GM18907 (cell line): ENCODE measurements around the gene MFN2.
"Not testable (repeated sequence)": the region's sequence is repeated elsewhere in the genome, so short reads cannot be mapped to it uniquely, and the experiment has no call there.

ENCODE experiments used
- ATAC-seq: cut with Tn5 transposase; IDR thresholded peaks from one replicate; pipeline ENCODE4 v1.9.1; 2021; ENCODE audit warnings: mild to moderate bottlenecking, moderate library complexity; ENCODE audit not compliant: unreplicated experiment

The MFN2 gene

GRCh38 chr1:11979851-11980675 lies at the start of gene MFN2:
Gene MFN2, plus strand, starts transcription at chr1:11980444. Its CDS starts 8,725 bp downstream, at chr1:11989169.
- ATAC-seq: peak; percentile 87

DNA sequence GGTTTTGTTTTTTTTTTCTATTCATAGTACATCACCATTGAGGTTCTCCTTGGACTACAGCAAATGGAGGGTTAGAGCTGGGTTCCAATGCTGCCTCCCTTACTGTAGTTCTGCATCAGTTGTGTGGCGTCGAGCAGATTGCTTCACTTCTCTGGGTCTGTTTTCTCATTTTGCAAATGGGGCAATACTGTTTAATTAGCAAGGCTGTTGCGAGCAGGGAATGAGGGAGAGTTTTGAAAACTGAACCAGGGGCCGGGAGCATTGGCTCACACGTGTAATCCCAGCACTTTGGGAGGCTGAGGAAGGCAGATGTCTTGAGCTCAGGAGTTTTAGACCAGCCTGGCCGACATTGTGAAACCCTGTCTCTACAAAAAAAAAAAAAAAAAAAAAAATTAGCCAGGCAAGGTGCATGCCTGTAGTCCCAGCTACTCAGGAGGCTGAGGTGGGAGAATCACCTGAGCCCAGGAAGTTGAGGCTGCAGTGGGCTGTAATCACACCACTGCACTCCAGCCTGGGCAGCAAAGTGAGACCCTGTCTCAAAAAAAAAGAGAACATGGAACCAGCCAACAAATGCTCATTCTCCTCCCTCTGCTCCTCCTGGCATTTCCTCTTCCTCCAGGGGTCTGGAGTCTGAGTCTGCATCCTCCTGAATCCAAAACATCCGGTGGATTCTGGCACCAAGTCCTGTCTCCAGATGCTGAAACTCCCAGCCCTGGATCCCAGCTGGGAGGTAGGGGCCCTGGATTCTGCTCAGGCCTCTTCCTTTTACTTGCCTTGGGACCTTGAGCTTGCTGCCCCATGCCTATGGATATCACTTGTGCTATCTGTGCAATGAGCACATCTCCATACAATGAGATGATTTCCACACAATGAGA lies 49.4 kb upstream of the MFN2 start:
- ATAC-seq: no peak

- ATAC-seq: no peak
Observed at GRCh38 chr1:11931845-11932244, 48.4 kb upstream of the MFN2 start.

DNA sequence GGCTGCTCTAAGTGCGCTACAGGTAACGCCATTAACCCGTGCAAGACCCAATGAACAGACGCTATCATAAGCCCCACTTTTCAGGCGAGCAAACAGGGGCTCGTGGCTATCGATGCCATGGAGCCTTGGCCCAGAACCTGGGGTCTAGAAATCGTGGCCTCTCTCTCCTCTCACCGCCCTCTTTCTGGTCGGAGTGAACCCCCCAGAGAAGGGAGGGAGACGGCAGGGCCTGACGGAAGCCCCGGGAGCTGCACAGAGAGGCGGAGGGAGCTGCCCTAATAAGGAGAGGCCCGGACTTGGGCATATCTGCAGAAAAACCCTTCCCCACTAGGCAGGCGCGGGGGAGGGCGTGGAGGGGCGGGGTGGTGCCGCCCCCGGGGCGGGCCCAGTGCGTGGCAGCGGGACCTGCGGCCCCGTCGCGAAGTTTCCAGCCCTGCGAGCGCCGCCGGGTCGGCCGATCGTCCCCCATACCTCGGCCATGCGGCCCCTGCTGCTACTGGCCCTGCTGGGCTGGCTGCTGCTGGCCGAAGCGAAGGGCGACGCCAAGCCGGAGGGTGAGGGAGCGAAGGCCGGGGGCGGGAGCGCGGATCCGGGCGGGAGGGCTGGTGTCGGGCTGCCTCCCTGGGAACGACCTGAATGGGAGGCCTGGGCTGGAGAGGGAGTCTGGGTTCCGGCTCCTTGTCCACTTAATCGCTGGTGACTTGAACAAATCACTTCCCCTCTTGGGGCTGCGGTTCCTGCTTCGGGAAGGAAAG lies 45.8 kb upstream of the MFN2 start, which contains the start of gene PLOD1:
PLOD1 (plus strand) TSS at position 416 of the 755 bp plus-strand sequence; CDS start at position 479, 63 bp downstream.
- ATAC-seq: peak; percentile 85

DNA sequence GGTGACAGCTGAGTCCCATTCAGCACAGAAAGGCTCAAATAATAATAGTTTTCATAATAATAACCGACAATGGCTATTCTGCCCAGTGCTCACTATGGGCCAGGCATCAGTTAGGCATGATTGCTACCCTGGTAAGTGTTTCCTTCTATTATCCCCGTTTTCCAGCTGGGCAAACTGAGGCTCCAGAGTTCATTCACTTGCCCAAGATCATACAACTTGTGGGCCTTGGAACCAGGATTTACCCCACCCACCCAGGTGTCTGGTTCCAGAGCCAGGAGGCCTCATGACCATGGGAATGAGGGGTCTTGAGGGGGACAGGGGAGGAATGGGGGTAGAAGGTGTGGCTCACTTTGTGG lies 45.2 kb upstream of the MFN2 start:
- ATAC-seq: peak; percentile 14

- not testable (repeated sequence) for ATAC-seq
Observed at GRCh38 chr1:11935733-11936132, 44.5 kb upstream of the MFN2 start.

DNA sequence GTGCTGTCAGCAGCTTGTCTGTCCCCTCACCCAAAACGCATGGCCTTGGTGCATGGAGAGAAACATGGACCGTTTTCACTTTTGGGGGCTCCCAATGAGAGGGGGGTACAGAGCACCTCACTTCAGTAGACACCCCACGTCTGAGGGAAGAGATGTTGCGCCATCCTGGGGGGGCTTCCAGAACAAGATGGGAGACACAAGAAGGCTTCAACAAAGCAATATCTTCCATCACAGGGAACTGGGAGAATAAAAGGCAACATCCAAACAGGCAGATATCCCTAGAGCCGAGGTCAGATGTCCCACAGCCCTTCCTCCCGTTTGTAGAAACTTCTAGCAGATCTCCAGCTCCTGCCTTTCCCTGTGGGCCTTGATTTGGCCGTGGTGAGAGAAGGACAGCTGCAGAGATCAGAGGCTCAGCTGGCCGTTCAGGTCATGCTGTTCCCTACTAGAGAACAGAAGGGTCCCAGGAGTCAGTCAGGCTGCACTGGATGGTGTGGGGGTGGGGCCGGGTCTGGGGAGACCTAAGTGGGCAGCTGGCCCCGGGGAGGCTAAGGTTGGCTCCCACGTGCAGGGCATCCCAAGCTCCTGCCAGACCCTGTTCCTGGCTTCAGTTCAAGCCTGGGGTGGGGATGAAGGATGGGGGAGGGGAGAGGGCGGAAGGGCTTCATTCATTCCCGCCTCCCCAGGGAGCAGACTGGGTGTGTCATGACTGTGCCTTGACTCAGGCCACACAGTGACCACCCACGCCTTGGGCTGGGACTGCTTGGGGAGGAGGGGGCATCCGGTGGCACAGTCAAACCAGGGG lies 41.3 kb upstream of the MFN2 start:
- ATAC-seq: no peak

GRCh38 chr1:11939794-11940193 lies 40.5 kb upstream of the MFN2 start:
- not testable (repeated sequence) for ATAC-seq

GRCh38 chr1:11940260-11940921 lies 39.9 kb upstream of the MFN2 start:
- ATAC-seq: no peak

GRCh38 chr1:11942280-11942679 lies 38.0 kb upstream of the MFN2 start:
- no peak for ATAC-seq

DNA sequence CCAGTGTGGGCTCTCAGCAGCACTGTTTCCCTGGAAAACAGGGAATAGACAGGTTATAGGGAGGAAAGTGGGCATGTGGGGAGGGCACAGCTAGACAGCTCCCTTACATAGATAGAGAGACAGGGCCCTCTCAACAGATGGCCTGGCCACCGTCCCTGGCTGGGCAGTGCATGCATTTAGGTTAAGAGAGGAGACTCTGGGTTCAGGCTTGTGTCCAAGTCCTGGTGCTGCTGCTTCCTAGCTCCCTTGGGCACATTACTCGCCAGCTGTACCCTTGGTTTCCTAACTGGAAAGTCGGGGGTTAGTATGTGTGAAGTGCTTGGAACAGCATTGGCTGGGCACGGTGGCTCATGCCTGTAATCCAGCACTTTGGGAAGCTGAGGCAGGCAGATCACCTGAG lies 36.6 kb upstream of the MFN2 start:
- no peak for ATAC-seq

DNA sequence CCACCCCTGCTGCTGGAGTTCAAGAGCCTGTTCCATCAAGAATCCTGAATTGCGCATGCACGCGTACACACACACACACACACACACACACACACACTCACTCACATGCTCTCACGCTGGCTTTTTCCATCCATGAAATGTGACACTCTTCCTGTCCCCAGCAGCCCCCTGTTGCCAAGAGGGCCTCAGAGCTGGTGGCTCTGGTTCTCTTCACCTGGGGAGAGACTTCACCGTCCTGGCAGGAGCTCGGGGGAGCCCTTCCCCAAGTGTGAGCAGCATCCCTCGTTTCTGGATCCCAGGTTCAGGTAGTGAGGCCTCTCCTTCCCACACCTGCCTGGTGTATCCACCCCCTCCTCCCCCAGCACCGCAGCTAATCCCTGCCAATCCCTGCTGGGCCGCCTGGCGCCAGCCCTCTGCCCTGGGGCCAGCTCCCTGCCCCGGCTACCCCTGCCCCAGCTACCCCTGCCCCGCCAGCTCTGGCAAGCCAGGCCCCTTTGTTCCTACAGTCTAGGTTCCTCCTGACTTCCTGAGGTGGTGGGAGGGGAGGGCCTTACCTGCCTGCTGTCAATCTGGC lies 35.8 kb upstream of the MFN2 start:
- no peak for ATAC-seq

DNA sequence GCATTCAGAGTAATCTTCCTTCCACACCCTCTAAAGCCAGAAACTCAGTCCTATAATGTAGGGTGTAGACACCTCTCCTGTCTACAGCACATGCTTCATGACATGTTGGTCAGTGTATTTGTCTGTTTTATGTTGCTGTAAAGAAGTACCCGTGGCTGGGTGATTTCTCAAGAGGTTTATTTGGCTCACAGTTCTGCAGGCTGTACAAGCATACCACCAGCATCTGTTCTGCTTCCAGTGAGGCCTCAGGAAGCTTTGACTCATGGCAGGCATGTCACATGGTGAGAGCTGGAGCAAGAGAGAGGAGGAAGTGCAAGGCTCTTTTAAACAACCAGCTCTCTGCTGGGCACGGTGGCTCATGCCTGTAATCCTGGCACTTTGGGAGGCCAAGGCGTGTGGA lies 33.6 kb upstream of the MFN2 start:
- ATAC-seq: no peak

DNA sequence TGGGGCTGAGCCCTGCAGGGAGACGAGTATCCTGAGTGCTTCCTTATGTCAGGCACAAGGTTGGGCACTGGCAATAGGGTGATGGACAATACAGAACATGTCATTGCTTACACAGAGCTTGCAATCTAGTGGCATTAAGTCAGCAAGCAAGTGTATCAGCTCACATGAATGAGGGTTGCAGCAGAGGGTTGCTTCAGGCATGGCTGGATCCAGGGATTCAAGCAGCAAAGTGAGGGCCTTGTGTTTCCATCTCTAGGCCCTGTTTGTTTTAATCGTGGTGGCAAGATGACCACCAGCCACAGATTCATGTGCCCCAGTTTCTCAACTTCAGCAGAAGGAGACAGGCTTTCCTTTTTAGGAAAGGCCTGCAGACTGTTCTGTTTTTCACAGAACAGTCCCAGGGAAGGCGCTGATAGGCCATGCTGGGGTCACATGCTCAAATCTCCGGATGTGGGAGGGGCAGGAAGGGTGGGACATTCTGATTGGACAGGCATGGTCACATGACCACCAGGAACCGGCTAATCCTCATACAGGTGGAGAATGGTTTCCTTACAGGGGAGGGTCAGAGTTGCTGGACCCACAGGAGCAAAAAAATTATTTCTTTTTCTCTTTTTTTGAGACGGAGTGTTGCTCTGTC lies 31.3 kb upstream of the MFN2 start:
- ATAC-seq: no peak

- ATAC-seq: no peak
Observed at GRCh38 chr1:11951901-11952300, 28.3 kb upstream of the MFN2 start.

- ATAC-seq: no peak
Observed at GRCh38 chr1:11952455-11953109, 27.7 kb upstream of the MFN2 start.

DNA sequence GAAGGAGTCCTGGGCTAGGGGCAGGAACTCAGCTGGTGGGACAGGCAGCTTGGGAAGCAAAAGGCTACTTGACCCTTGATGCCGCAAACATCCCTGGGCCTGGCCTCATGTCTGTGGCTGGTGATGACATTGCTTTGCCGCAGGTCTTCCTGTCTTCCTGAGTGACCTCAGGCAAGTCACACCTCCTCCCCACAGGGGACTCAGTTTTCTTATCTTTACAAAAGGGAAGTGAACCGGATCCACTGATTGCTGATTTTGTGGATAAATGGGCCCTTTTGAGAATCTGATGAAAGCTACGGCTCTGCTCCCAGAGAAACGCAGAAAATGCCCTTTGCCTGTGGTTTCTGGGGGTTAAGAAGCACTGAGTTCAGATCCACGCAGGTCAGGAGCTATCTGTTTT lies 25.0 kb upstream of the MFN2 start:
- no peak for ATAC-seq

DNA sequence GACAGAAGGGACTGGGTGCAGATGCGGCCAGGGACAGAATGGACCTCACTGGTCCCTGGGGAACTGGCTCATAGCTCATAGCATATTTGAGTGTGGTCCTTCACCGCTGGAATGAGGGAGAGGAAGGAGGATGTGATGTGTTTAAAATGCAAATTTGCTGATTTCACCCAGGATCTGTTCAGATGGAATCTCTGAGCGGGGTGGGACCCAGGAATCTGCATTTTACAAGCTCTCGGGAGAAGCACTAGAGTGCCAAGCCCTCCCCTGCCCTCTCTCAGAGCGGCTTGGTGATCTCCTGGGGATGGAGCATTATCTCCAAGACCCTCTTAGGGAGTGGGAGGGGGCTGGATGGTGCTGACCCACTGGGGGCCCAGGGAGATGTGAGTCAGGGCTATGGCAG lies 22.8 kb upstream of the MFN2 start:
- ATAC-seq: no peak
